ENCODE results near the gene TRIO. TPM values are rescaled to one million over a fixed set of nuclear protein-coding genes. Genes with fewer than 3 reads are reported as not detected.

Gene TRIO
- total RNA-seq, 4 donors from 2014 or later, result 186 to 388 (median 285) TPM

- TF ChIP-seq POLR2AphosphoS5 (IDR thresholded peaks at IDR 0.05) (no peak), POLR2A (IDR thresholded peaks at IDR 0.05) (no peak), EP300 (IDR thresholded peaks at IDR 0.05; ENCODE audit: low read depth) (no peak)
- TF ChIP-seq, protein P1, sequence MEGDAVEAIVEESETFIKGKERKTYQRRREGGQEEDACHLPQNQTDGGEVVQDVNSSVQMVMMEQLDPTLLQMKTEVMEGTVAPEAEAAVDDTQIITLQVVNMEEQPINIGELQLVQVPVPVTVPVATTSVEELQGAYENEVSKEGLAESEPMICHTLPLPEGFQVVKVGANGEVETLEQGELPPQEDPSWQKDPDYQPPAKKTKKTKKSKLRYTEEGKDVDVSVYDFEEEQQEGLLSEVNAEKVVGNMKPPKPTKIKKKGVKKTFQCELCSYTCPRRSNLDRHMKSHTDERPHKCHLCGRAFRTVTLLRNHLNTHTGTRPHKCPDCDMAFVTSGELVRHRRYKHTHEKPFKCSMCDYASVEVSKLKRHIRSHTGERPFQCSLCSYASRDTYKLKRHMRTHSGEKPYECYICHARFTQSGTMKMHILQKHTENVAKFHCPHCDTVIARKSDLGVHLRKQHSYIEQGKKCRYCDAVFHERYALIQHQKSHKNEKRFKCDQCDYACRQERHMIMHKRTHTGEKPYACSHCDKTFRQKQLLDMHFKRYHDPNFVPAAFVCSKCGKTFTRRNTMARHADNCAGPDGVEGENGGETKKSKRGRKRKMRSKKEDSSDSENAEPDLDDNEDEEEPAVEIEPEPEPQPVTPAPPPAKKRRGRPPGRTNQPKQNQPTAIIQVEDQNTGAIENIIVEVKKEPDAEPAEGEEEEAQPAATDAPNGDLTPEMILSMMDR (IDR thresholded peaks at IDR 0.05), result no peak
- intact Hi-C loops (cut with DNase I; ENCODE audit: low total_unique reads) (no loop called here), in situ Hi-C loops (cut with MboI; ENCODE audit: low pct_ligation_motif_present in 1 of 4, low pct_unique_long_range_greater_than_20kb in 1 of 4, low sequenced_read_pairs in 3 of 4) (no loop called here)
- 79% methylated on average over 2 of the region's 2 CpGs; no CpG with 5 or more reads in 1 of the 2 donors for WGBS, 2 donors (ENCODE audit: low coverage in 1 of 2)
- Histone ChIP-seq H3K36me3 (no peaks in the 10 kb centered on the region), H3K27ac (no peak overlapping the region), H3K9me3 (no peaks in the 10 kb centered on the region), H3K4me1 (no peaks in the 10 kb centered on the region), H3K4me3 (no peak overlapping the region), H3K27me3 (no peaks in the 10 kb centered on the region)
- no peak for DNase-seq
These were observed 379.6 kb downstream of the TRIO start for GRCh38 chr5:14522721-14523120.

GRCh38 chr5:14523243-14524034, 380.3 kb downstream of the TRIO start:
- Histone ChIP-seq H3K27me3 (no peaks in the 10 kb centered on the region), H3K27ac (no peak overlapping the region), H3K9me3 (no peaks in the 10 kb centered on the region), H3K4me3 (no peak overlapping the region), H3K36me3 (no peaks in the 10 kb centered on the region), H3K4me1 (no peaks in the 10 kb centered on the region)
- WGBS, 2 donors (ENCODE audit: low coverage in 1 of 2), result 70 to 74% methylated on average over 2 to 12 of the region's 12 CpGs
- DNase-seq, result no peak
- intact Hi-C loops (cut with DNase I; ENCODE audit: low total_unique reads) (no loop called here), in situ Hi-C loops (cut with MboI; ENCODE audit: low pct_ligation_motif_present in 1 of 4, low pct_unique_long_range_greater_than_20kb in 1 of 4, low sequenced_read_pairs in 3 of 4) (no loop called here)
- no peak for TF ChIP-seq EP300 (IDR thresholded peaks at IDR 0.05; ENCODE audit: low read depth)
- no peak for TF ChIP-seq POLR2A (IDR thresholded peaks at IDR 0.05)
- TF ChIP-seq, protein P1 (IDR thresholded peaks at IDR 0.05), result no peak
- TF ChIP-seq POLR2AphosphoS5 (IDR thresholded peaks at IDR 0.05), result no peak

DNA sequence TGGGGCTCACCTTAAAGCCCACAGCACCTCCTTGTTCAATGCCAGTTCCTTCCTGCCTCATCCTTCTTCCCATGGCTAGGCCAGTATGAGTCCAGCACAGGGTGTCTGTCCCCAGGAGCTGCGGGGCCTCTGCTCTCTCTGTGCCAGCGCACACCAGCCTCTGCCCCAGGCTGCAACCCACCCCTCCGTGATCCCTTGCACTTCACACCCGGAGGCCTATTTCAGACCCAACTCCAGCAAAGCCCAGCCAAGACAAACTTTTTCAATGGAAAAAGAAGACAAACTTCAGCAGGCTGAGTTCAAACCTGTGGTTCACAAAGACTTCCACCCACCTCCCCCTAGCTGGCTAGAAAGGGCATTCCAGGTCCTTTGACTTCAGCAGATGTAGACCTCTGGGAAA, 382.3 kb downstream of the TRIO start:
- no peak for DNase-seq
- no peak overlapping the region for H3K4me3 ChIP-seq
- no peak for TF ChIP-seq EP300 (IDR thresholded peaks at IDR 0.05; ENCODE audit: low read depth)
- TF ChIP-seq POLR2A (IDR thresholded peaks at IDR 0.05), result no peak
- TF ChIP-seq POLR2AphosphoS5 (IDR thresholded peaks at IDR 0.05), result no peak
- TF ChIP-seq, protein P1 (IDR thresholded peaks at IDR 0.05), result no peak
- intact Hi-C loops (cut with DNase I; ENCODE audit: low total_unique reads) (no loop called here), in situ Hi-C loops (cut with MboI; ENCODE audit: low pct_ligation_motif_present in 1 of 4, low pct_unique_long_range_greater_than_20kb in 1 of 4, low sequenced_read_pairs in 3 of 4) (no loop called here)
- H3K9me3 ChIP-seq, result no peaks in the 10 kb centered on the region
- no peaks in the 10 kb centered on the region for H3K4me1 ChIP-seq
- H3K27ac ChIP-seq, result no peak overlapping the region
- H3K27me3 ChIP-seq, result no peaks in the 10 kb centered on the region
- no peaks in the 10 kb centered on the region for H3K36me3 ChIP-seq
- 89 to 95% methylated on average over 3 to 4 of the region's 4 CpGs for WGBS, 2 donors (ENCODE audit: low coverage in 1 of 2)

- intact Hi-C loops (cut with DNase I; ENCODE audit: low total_unique reads) (no loop called here), in situ Hi-C loops (cut with MboI; ENCODE audit: low pct_ligation_motif_present in 1 of 4, low pct_unique_long_range_greater_than_20kb in 1 of 4, low sequenced_read_pairs in 3 of 4) (no loop called here)
- Histone ChIP-seq H3K4me3 (no peak overlapping the region), H3K27me3 (no peaks in the 10 kb centered on the region), H3K27ac (no peak overlapping the region), H3K9me3 (no peaks in the 10 kb centered on the region), H3K36me3 (no peaks in the 10 kb centered on the region), H3K4me1 (no peaks in the 10 kb centered on the region)
- 83 to 93% methylated on average over 2 of the region's 2 CpGs for WGBS, 2 donors (ENCODE audit: low coverage in 1 of 2)
- no peak for DNase-seq
- no peak for TF ChIP-seq POLR2A (IDR thresholded peaks at IDR 0.05)
- no peak for TF ChIP-seq POLR2AphosphoS5 (IDR thresholded peaks at IDR 0.05)
- TF ChIP-seq, protein P1 (IDR thresholded peaks at IDR 0.05), result no peak
- TF ChIP-seq EP300 (IDR thresholded peaks at IDR 0.05; ENCODE audit: low read depth), result no peak
These were observed 383.4 kb downstream of the TRIO start for GRCh38 chr5:14526493-14526892.

Data from transverse colon (tissue), 4 donors.